Measurements from ENCODE around the gene PANK2. TPM values are rescaled to one million over a fixed set of nuclear protein-coding genes. Genes with fewer than 3 reads are reported as not detected.

Gene PANK2
- total RNA-seq, 1 donor from 2014 or later: 29.3 TPM

DNA sequence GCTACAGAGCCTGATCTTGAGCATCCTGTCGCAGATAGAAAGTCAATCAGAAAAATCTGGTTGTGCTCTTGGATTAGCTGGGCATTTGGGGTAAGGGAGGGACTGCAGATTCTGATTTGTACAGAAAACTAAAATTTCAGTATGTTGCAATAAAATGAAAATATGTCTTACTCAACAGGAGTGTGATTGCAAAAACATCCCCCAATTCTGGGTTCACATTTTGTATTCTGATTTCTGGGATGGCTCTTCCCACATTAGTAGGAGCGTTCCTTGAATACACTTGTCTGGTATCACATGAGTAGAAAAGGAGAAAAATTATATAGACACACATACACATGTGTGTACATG, 40.5 kb downstream of the PANK2 start:
- TF ChIP-seq, protein P1, sequence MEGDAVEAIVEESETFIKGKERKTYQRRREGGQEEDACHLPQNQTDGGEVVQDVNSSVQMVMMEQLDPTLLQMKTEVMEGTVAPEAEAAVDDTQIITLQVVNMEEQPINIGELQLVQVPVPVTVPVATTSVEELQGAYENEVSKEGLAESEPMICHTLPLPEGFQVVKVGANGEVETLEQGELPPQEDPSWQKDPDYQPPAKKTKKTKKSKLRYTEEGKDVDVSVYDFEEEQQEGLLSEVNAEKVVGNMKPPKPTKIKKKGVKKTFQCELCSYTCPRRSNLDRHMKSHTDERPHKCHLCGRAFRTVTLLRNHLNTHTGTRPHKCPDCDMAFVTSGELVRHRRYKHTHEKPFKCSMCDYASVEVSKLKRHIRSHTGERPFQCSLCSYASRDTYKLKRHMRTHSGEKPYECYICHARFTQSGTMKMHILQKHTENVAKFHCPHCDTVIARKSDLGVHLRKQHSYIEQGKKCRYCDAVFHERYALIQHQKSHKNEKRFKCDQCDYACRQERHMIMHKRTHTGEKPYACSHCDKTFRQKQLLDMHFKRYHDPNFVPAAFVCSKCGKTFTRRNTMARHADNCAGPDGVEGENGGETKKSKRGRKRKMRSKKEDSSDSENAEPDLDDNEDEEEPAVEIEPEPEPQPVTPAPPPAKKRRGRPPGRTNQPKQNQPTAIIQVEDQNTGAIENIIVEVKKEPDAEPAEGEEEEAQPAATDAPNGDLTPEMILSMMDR (conservative IDR thresholded peaks at IDR 0.05; ENCODE audit: low read depth, low read length): no peak
- no peak for DNase-seq (ENCODE audit: low read depth)
- no peak overlapping the region for H3K4me3 ChIP-seq (ENCODE audit: low read depth, low read length)

DNA sequence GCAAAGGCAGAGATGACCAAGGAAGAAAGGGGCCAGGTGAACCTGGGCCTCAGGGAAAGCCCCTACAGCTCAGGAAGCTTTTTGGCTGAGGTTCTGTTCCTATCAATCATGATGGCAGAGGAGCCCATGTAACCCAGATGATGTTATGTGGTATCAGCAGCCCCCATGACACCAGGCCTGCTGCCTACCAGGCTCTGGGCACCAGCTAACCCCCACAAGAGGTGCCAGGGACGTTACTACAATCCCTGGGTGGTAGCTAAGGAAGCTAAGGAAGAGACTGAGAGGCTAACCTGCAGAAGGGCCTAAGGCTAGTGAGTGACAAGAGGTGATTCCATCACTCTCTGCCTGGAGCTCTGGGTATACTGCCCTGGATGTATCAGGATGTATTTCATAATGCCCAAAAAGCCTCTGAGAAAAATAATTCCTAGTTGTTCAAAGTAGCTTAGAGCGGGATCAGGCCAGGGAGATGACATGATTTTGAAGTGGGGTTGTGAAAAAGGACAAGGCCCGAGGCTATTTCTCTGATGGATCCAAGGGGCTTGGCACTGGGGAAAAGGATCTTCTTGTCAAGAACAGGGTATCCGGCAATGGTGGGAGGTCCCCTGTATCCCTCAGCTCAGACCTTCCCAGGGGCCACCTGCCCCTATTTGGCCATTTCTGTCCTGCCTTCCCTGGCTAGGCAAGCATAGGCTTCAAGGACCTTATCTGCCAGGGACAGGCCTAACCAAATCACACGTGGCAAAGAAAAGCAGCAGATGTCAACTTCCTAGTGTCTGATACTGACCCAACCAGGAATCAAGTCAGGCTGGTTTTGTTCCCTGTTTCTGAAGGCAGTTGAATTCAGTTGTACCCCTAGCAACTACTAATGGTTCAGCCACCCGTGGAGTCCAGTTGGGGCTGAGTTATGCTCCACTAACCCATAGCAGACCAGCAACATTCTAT, 41.3 kb downstream of the PANK2 start:
- DNase-seq (ENCODE audit: low read depth): peak; percentile 38
- no peak overlapping the region for H3K4me3 ChIP-seq (ENCODE audit: low read depth, low read length)
- TF ChIP-seq, protein P1 (conservative IDR thresholded peaks at IDR 0.05; ENCODE audit: low read depth, low read length): no peak

DNA sequence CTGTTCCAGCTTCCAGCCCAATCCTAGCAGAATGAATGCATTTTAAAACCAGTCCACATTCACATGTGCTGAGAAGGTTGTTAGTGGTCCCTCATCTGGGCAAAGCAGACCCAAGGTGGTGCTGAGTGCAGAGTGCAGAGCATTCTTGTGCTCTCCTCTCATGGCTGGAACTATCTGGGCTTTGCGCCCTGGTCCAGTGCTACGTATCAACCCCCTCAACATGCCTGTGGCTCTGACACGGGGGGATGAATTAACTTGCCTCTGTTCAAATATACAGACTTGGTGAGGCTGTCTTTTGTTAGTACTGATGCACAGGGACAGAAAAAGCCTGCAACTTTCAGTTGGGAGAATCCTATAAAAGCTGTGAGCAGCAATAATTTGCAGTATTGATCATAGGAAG, 42.5 kb downstream of the PANK2 start:
- no peak for DNase-seq (ENCODE audit: low read depth)
- no peak overlapping the region for H3K4me3 ChIP-seq (ENCODE audit: low read depth, low read length)
- TF ChIP-seq, protein P1 (conservative IDR thresholded peaks at IDR 0.05; ENCODE audit: low read depth, low read length): no peak

DNA sequence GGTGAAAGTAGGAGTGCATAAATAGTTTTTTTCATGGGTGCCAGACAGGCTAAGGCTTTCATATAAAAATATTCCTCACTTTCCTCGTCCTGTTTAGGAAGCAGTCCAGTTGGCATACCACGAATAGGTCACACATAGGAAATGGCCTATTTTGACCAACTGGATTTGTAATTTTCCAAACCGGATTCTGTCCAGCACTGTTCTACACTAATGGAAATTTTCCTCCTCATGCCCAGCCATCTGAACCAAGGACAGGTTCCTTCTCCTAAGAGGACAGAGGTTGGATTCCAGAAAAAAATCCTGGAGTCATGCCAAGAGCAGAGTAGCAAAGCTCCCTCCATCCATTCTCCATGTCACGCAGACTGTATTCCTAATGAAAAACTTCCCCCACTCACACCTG, 43.1 kb downstream of the PANK2 start:
- peak overlapping the region; percentile 44 for H3K4me3 ChIP-seq (ENCODE audit: low read depth, low read length)
- no peak for DNase-seq (ENCODE audit: low read depth)
- TF ChIP-seq, protein P1 (conservative IDR thresholded peaks at IDR 0.05; ENCODE audit: low read depth, low read length): no peak

DNA sequence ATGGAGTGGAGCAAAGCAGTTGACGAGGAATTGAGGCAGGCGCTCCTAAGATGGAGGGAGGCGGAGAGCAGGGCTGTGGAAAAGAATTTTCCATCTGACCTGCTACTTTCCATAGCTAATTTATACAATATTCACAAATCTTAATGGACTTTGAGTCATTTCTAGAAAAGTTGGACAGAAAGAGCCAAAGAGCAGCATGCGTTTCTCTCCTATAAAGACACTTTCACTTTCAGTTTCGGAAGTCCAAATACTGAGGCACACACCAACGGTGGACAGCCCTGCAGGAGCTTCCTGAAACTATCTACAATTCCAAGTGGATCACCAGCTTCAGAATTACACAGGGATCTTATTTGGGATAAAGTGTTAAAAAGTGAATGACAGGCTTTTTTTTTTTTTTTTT, 43.5 kb downstream of the PANK2 start:
- no peak for DNase-seq (ENCODE audit: low read depth)

DNA sequence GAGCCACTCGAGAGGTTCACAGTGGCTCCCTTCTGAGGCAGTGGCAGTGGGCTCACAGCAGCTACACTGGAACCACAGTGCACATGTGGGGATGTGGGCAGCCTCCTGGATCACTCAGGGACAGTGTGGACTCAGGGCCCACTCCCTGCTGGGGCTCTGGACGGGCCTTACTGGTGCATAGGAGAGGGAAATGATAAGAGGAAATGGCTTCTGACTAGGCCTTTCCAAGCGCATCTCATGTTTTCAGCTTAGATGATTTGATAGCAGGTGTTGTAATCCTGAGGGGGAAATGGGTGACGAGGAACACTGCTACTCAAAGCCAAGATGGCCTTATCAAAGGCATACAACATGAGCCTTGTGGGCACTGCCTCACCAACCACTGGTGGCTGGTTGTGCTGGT, 44.0 kb downstream of the PANK2 start:
- TF ChIP-seq, protein P1 (conservative IDR thresholded peaks at IDR 0.05; ENCODE audit: low read depth, low read length): no peak
- H3K4me3 ChIP-seq (ENCODE audit: low read depth, low read length): no peak overlapping the region
- DNase-seq (ENCODE audit: low read depth): no peak

More for the DNA sequence above, 43.5 kb downstream of the PANK2 start:
- peak overlapping the region; percentile 44 for H3K4me3 ChIP-seq (ENCODE audit: low read depth, low read length)
- TF ChIP-seq, protein P1 (conservative IDR thresholded peaks at IDR 0.05; ENCODE audit: low read depth, low read length): no peak

DNA sequence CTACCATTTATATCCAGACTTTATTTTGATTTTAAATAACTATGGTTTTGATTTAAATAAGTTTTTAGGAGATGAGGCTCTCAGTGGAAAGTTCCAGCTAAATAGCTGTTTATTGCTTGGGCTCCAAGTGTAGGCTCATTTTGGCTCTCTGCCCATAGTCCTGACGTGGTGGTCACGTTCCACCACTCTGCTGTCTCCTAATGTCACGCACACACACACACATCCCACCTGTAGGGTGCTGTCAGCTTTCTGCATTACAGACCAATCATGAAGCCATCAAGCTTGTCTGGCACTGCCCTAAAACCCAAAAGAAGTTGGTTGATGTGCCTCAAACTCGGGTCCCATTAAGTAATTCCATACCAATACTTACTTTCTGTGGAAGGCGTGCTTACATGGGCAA, 45.4 kb downstream of the PANK2 start:
- TF ChIP-seq, protein P1 (conservative IDR thresholded peaks at IDR 0.05; ENCODE audit: low read depth, low read length): no peak
- no peak for DNase-seq (ENCODE audit: low read depth)
- no peak overlapping the region for H3K4me3 ChIP-seq (ENCODE audit: low read depth, low read length)
